A673 (cell line): ENCODE results near the gene ZNF286A. TPM values are rescaled to one million over a fixed set of nuclear protein-coding genes. Genes with fewer than 3 reads are reported as not detected.

Experiments
- BruUV-seq: library from RNA; stranded (reverse); fragments of 400-500 nt; replicated peaks from 2 replicates; lab custom pipeline; 2021; lab: Mats Ljungman, UMichigan
- CTCF ChIA-PET: fragments of 300-600 bp; sonication (Branson Sonifier 250); formaldehyde crosslinking; loops from one replicate; lab custom pipeline; 2022; ENCODE audit warnings: antibody characterized with exemption; lab: Charles Lee
- POLR2A ChIA-PET: fragments of 300-600 bp; sonication (Branson Sonifier 250); formaldehyde crosslinking; loops from one replicate; lab custom pipeline; 2022; ENCODE audit warnings: antibody characterized with exemption; ENCODE audit not compliant: low non-redundant PET; lab: Charles Lee
- DNase-seq: peaks from one replicate; pipeline ENCODE4 v3.0.0-alpha.2; 2015; ENCODE audit warnings: low spot score
- H3K27ac ChIP-seq: fragments of 200-600 bp; sonication (generic); 2 replicates; pipeline ENCODE4 v1.5.1; 2016; ENCODE audit warnings: mixed run types, low read depth, mild to moderate bottlenecking, mixed read lengths, antibody characterized with exemption, low read length; ENCODE audit not compliant: poor library complexity, severe bottlenecking
- H3K27me3 ChIP-seq: fragments of 200-600 bp; sonication (generic); replicated peaks from 2 replicates; pipeline ENCODE4 v1.6.1; 2017; ENCODE audit warnings: mixed run types, low read depth, mild to moderate bottlenecking, mixed read lengths, antibody characterized with exemption, low read length; ENCODE audit not compliant: insufficient read depth, poor library complexity
- H3K36me3 ChIP-seq: fragments of 200-600 bp; sonication (generic); 2 replicates; pipeline ENCODE4 v1.6.1; 2016; ENCODE audit warnings: mixed run types, mild to moderate bottlenecking, mixed read lengths, antibody characterized with exemption, low read length; ENCODE audit not compliant: insufficient read depth, poor library complexity, severe bottlenecking
- H3K4me1 ChIP-seq: fragments of 200-600 bp; sonication (generic); 2 replicates; pipeline ENCODE4 v1.6.1; 2017; ENCODE audit warnings: mixed run types, mild to moderate bottlenecking, mixed read lengths, antibody characterized with exemption, low read length; ENCODE audit not compliant: insufficient read depth, poor library complexity, severe bottlenecking
- H3K4me3 ChIP-seq: fragments of 200-600 bp; sonication (generic); 2 replicates; pipeline ENCODE4 v1.5.1; 2016; ENCODE audit warnings: low read depth, mixed run types, mild to moderate bottlenecking, mixed read lengths, low read length; ENCODE audit not compliant: poor library complexity, severe bottlenecking
- H3K9me3 ChIP-seq: fragments of 200-600 bp; sonication (generic); 2 replicates; pipeline ENCODE4 v1.6.1; 2016; ENCODE audit warnings: mixed run types, low read depth, mild to moderate bottlenecking, mixed read lengths, antibody characterized with exemption, low read length; ENCODE audit not compliant: poor library complexity, severe bottlenecking
- CTCF ChIP-seq: fragments of 300-800, 200-600 bp; sonication (generic); conservative IDR thresholded peaks from 2 replicates; pipeline ENCODE4 v1.5.1; 2017; ENCODE audit warnings: low read depth, mild to moderate bottlenecking, antibody characterized with exemption, low read length, moderate library complexity, mixed read lengths
- EZH2 ChIP-seq: fragments of 200-600 bp; sonication (generic); IDR thresholded peaks from 2 replicates; pipeline ENCODE4 v1.6.1; 2017; ENCODE audit warnings: borderline replicate concordance, low read depth, mild to moderate bottlenecking, mixed read lengths, antibody characterized with exemption, low read length; ENCODE audit not compliant: poor library complexity, severe bottlenecking
- intact Hi-C: fragments of 100-400 bp; cut with micrococcal nuclease; formaldehyde crosslinking; loops from one replicate; pipeline ENCODE4 v1.10.0; 2022; ENCODE audit not compliant: unreplicated experiment
- total RNA-seq: library from RNA; stranded (reverse); gene quantifications from 2 replicates; pipeline ENCODE4 v1.2.3, GENCODE V29; 2021

Gene ZNF286A
- total RNA-seq, 1 experiment from 2014 or later = 82.0 TPM

GRCh38 chr17:15659663-15660062 lies 39.9 kb upstream of the ZNF286A start:
- DNase-seq = no peak
- CTCF ChIA-PET = no interaction called here
- H3K36me3 ChIP-seq = no peaks in the 10 kb centered on the region

GRCh38 chr17:15660077-15660476 lies 39.5 kb upstream of the ZNF286A start:
- ChIA-PET CTCF (no interaction called here), POLR2A (no interaction called here)
- no peak for DNase-seq
- Histone ChIP-seq H3K27ac (no peak overlapping the region), H3K9me3 (no peaks in the 10 kb centered on the region), H3K27me3 (no peaks in the 10 kb centered on the region), H3K36me3 (no peaks in the 10 kb centered on the region), H3K4me1 (no peaks in the 10 kb centered on the region), H3K4me3 (no peak overlapping the region)
- intact Hi-C loops = no loop called here
- no TSS peak for BruUV-seq
- TF ChIP-seq EZH2 (no peak), CTCF (no peak)

More at GRCh38 chr17:15659663-15660062, 39.9 kb upstream of the ZNF286A start:
- TF ChIP-seq CTCF = no peak
- TF ChIP-seq EZH2 = no peak
- Histone ChIP-seq H3K4me3 (no peak overlapping the region), H3K4me1 (no peaks in the 10 kb centered on the region), H3K27ac (no peak overlapping the region), H3K9me3 (no peaks in the 10 kb centered on the region), H3K27me3 (no peaks in the 10 kb centered on the region)
- POLR2A ChIA-PET = no interaction called here
- BruUV-seq = no TSS peak
- intact Hi-C loops = no loop called here

GRCh38 chr17:15662681-15663080 lies 36.9 kb upstream of the ZNF286A start:
- Histone ChIP-seq H3K9me3 (no peaks in the 10 kb centered on the region), H3K4me1 (no peaks in the 10 kb centered on the region), H3K27ac (no peak overlapping the region), H3K4me3 (no peak overlapping the region), H3K27me3 (no peaks in the 10 kb centered on the region), H3K36me3 (no peaks in the 10 kb centered on the region)
- ChIA-PET CTCF (no interaction called here), POLR2A (no interaction called here)
- no peak for DNase-seq
- BruUV-seq = no TSS peak
- TF ChIP-seq EZH2 (no peak), CTCF (no peak)
- intact Hi-C loops = no loop called here
